HEK293 (cell line): ENCODE results near the gene DOCK3.

ENCODE experiments used
- CTCF ChIA-PET: fragments of 350-600 bp; formaldehyde crosslinking; extraction: SDS; loops from one replicate; lab custom pipeline; 2021; ENCODE audit warnings: antibody characterized with exemption; lab: Yijun Ruan, JAX
- POLR2A ChIA-PET: fragments of 300-600 bp; formaldehyde crosslinking; extraction: SDS; loops from one replicate; lab custom pipeline; 2020; ENCODE audit warnings: antibody characterized with exemption, inconsistent platforms; lab: Yijun Ruan, JAX
- H3K27ac ChIP-seq: fragments of 200-500 bp; sonication (Bioruptor generic); 2 replicates; pipeline ENCODE4 v1.5.1; 2014; ENCODE audit warnings: low read depth, low read length, control low read depth, inconsistent platforms; ENCODE audit errors: extremely low read depth
- H3K36me3 ChIP-seq, 2 experiments: fragments of 200-500 bp in 1 of 2; sonication (Bioruptor generic) in 1 of 2; 1 replicate in 1 of 2; 2 replicates in 1 of 2; pipeline ENCODE4 v1.5.1; 2014 to 2017; ENCODE audit warnings: inconsistent platforms in 2 of 2, low read length in 2 of 2; ENCODE audit not compliant: control insufficient read depth in 2 of 2, insufficient read depth in 1 of 2
- H3K4me1 ChIP-seq: fragments of 200-500 bp; sonication (Bioruptor generic); 2 replicates; pipeline ENCODE4 v1.5.1; 2014; ENCODE audit warnings: mild to moderate bottlenecking, low read length, inconsistent platforms; ENCODE audit not compliant: control insufficient read depth, insufficient read depth
- H3K4me3 ChIP-seq: 2 replicates; pipeline ENCODE4 v1.5.1; 2011; ENCODE audit warnings: low read depth, mild to moderate bottlenecking, control low read depth, low read length, moderate library complexity
- H3K9me3 ChIP-seq: fragments of 200-500 bp; sonication (Bioruptor generic); 2 replicates; pipeline ENCODE4 v1.5.1; 2014; ENCODE audit warnings: low read depth, low read length, inconsistent platforms; ENCODE audit not compliant: control insufficient read depth, insufficient read depth
- FEZF1 ChIP-seq: fragments of 450-650 bp; formaldehyde crosslinking; IDR thresholded peaks from 2 replicates; pipeline ENCODE4 v1.5.1; 2016; ENCODE audit warnings: missing biosample characterization, missing genetic modification characterization
- KLF8 ChIP-seq: fragments of 450-650 bp; formaldehyde crosslinking; IDR thresholded peaks from 2 replicates; pipeline ENCODE4 v1.5.1; 2016; ENCODE audit warnings: missing biosample characterization, missing genetic modification characterization
- MEIS1 ChIP-seq: sonication (generic); formaldehyde crosslinking; IDR thresholded peaks from 2 replicates; pipeline ENCODE4 v1.8.1; 2022; ENCODE audit warnings: missing genetic modification reagents, mild to moderate bottlenecking, borderline replicate concordance
- OSR2 ChIP-seq: fragments of 450-650 bp; formaldehyde crosslinking; IDR thresholded peaks from 2 replicates; pipeline ENCODE4 v1.5.1; 2016; ENCODE audit warnings: missing biosample characterization, missing genetic modification characterization
- SCRT2 ChIP-seq: fragments of 450-650 bp; formaldehyde crosslinking; IDR thresholded peaks from 2 replicates; pipeline ENCODE4 v1.5.1; 2016; ENCODE audit warnings: missing biosample characterization, missing genetic modification characterization
- TRIM28 ChIP-seq: IDR thresholded peaks from 2 replicates; pipeline ENCODE4 v1.6.1; 2011; ENCODE audit warnings: low read length, control low read depth, borderline replicate concordance
- ZBTB20 ChIP-seq: fragments of 450-650 bp; formaldehyde crosslinking; IDR thresholded peaks from 2 replicates; pipeline ENCODE4 v1.5.1; 2016; ENCODE audit warnings: missing biosample characterization, missing genetic modification characterization
- ZEB2 ChIP-seq: fragments of 450-650 bp; formaldehyde crosslinking; IDR thresholded peaks from 2 replicates; pipeline ENCODE4 v1.5.1; 2016; ENCODE audit warnings: missing biosample characterization, missing genetic modification characterization
- ZNF148 ChIP-seq: fragments of 450-650 bp; formaldehyde crosslinking; IDR thresholded peaks from 2 replicates; pipeline ENCODE4 v1.5.0; 2017; ENCODE audit warnings: missing biosample characterization, missing genetic modification characterization, borderline replicate concordance
- ZNF155 ChIP-seq: fragments of 450-650 bp; formaldehyde crosslinking; IDR thresholded peaks from 2 replicates; pipeline ENCODE4 v1.5.1; 2016; ENCODE audit warnings: missing biosample characterization, missing genetic modification characterization
- ZNF184 ChIP-seq: fragments of 450-650 bp; IDR thresholded peaks from 2 replicates; pipeline ENCODE4 v1.5.1; 2018; ENCODE audit warnings: missing biosample characterization, mild to moderate bottlenecking, missing genetic modification characterization
- ZNF26 ChIP-seq: fragments of 450-650 bp; formaldehyde crosslinking; IDR thresholded peaks from 2 replicates; pipeline ENCODE4 v1.5.1; 2016; ENCODE audit warnings: missing biosample characterization, missing genetic modification characterization
- ZNF501 ChIP-seq: fragments of 450-650 bp; formaldehyde crosslinking; IDR thresholded peaks from 2 replicates; pipeline ENCODE4 v1.5.1; 2016; ENCODE audit warnings: missing biosample characterization, missing genetic modification characterization
- ZNF791 ChIP-seq: fragments of 450-650 bp; formaldehyde crosslinking; IDR thresholded peaks from 2 replicates; pipeline ENCODE4 v1.5.1; 2016; ENCODE audit warnings: missing biosample characterization, missing genetic modification characterization
- TF ChIP-seq, protein P1 (sequence below): fragments of 450-650 bp; formaldehyde crosslinking; IDR thresholded peaks from 2 replicates; pipeline ENCODE4 v1.5.1; 2016; ENCODE audit warnings: missing biosample characterization, missing genetic modification characterization, borderline replicate concordance
- TF ChIP-seq, protein P2 (sequence below): fragments of 450-650 bp; formaldehyde crosslinking; conservative IDR thresholded peaks from 2 replicates; pipeline ENCODE4 v1.5.1; 2016; ENCODE audit warnings: low read depth, missing biosample characterization, missing genetic modification characterization

The DOCK3 gene

GRCh38 chr3:50671331-50671730 is 3.4 kb upstream of the DOCK3 start (continued):
- TF ChIP-seq TRIM28 (peak; percentile 96), ZBTB20 (tag by site-specific recombination) (peak; percentile 58; the same call in 1 of the 2 replicates), MEIS1 (CRISPR knock-in tag) (no peak), ZNF155 (tag by site-specific recombination) (no peak), ZNF501 (no peak), KLF8 (tag by site-specific recombination) (peak; percentile 47; the same call in 1 of the 2 replicates), OSR2 (peak; percentile 99), ZNF26 (tag by site-specific recombination) (no peak), ZEB2 (tag by site-specific recombination) (peak; percentile 86), ZNF791 (no peak), SCRT2 (tag by site-specific recombination) (0 out of 2 replicates have a peak, but pooled peaks have one; percentile 21)
- TF ChIP-seq, protein P1, sequence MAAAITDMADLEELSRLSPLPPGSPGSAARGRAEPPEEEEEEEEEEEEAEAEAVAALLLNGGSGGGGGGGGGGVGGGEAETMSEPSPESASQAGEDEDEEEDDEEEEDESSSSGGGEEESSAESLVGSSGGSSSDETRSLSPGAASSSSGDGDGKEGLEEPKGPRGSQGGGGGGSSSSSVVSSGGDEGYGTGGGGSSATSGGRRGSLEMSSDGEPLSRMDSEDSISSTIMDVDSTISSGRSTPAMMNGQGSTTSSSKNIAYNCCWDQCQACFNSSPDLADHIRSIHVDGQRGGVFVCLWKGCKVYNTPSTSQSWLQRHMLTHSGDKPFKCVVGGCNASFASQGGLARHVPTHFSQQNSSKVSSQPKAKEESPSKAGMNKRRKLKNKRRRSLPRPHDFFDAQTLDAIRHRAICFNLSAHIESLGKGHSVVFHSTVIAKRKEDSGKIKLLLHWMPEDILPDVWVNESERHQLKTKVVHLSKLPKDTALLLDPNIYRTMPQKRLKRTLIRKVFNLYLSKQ (tag by site-specific recombination): no peak
- TF ChIP-seq, protein P2, sequence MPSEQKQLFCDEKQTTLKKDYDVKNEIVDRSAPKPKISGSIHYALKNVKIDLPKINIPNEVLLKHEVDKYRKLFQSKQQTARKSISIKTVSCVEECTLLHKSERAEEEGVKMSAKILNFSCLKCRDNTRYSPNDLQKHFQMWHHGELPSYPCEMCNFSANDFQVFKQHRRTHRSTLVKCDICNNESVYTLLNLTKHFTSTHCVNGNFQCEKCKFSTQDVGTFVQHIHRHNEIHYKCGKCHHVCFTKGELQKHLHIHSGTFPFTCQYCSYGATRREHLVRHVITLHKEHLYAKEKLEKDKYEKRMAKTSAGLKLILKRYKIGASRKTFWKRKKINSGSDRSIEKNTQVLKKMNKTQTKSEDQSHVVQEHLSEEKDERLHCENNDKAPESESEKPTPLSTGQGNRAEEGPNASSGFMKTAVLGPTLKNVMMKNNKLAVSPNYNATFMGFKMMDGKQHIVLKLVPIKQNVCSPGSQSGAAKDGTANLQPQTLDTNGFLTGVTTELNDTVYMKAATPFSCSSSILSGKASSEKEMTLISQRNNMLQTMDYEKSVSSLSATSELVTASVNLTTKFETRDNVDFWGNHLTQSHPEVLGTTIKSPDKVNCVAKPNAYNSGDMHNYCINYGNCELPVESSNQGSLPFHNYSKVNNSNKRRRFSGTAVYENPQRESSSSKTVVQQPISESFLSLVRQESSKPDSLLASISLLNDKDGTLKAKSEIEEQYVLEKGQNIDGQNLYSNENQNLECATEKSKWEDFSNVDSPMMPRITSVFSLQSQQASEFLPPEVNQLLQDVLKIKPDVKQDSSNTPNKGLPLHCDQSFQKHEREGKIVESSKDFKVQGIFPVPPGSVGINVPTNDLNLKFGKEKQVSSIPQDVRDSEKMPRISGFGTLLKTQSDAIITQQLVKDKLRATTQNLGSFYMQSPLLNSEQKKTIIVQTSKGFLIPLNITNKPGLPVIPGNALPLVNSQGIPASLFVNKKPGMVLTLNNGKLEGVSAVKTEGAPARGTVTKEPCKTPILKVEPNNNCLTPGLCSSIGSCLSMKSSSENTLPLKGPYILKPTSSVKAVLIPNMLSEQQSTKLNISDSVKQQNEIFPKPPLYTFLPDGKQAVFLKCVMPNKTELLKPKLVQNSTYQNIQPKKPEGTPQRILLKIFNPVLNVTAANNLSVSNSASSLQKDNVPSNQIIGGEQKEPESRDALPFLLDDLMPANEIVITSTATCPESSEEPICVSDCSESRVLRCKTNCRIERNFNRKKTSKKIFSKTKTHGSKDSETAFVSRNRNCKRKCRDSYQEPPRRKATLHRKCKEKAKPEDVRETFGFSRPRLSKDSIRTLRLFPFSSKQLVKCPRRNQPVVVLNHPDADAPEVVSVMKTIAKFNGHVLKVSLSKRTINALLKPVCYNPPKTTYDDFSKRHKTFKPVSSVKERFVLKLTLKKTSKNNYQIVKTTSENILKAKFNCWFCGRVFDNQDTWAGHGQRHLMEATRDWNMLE (tag by site-specific recombination): peak; percentile 39; the same call in 1 of the 2 replicates

GRCh38 chr3:50672656-50673055 is 2.1 kb upstream of the DOCK3 start:
- H3K36me3 ChIP-seq: no peaks in the 10 kb centered on the region
- TF ChIP-seq ZNF184 (tag by site-specific recombination): no peak
- TF ChIP-seq FEZF1 (tag by site-specific recombination): no peak
- TF ChIP-seq, all 188 proteins: peak for 0
- POLR2A ChIA-PET: no interaction called here
- CTCF ChIA-PET: interaction anchor here (0.6 to 1.4 kb wide), 5 partner anchors 41 to 712 kb away, joined by 3 to 7 read pairs (median 4); partner anchors contain the start of gene MAPKAPK3
- H3K4me1 ChIP-seq: peaks cover 5% of the 10 kb centered on the region
- H3K27ac ChIP-seq: no peak overlapping the region
- no peak overlapping the region for H3K4me3 ChIP-seq
- no peaks in the 10 kb centered on the region for H3K9me3 ChIP-seq

GRCh38 chr3:50673931-50674330 is 796 bp upstream of the DOCK3 start:
- Histone ChIP-seq H3K4me1 (peaks cover 8% of the 10 kb centered on the region), H3K36me3 (no peaks in the 10 kb centered on the region), H3K27ac (no peak overlapping the region; the same call in 1 of the 2 replicates), H3K9me3 (no peaks in the 10 kb centered on the region), H3K4me3 (no peak overlapping the region)
- TF ChIP-seq ZNF148 (tag by site-specific recombination) (no peak), TRIM28 (0 out of 2 replicates have a peak, but pooled peaks have one; percentile 14)
- CTCF ChIA-PET: interaction anchor here (0.6 to 1.4 kb wide), 3 partner anchors 42 to 1269 kb away, joined by 3 to 4 read pairs (median 4); no protein-coding TSS in a partner anchor
- POLR2A ChIA-PET: no interaction called here
